Measurements from ENCODE around the gene DTWD1.

DTWD1 gene

GRCh38 chr15:49620658-49621368 lies at the start of gene DTWD1, which contains the start of gene FAM227B (continued):
- TF ChIP-seq INSM2 (tag by site-specific recombination; IDR thresholded peaks at IDR 0.05) = peak; percentile 46
- TF ChIP-seq ZBTB48 (tag by site-specific recombination; IDR thresholded peaks at IDR 0.05) = peak; percentile 94
- TF ChIP-seq WT1 (tag by site-specific recombination; IDR thresholded peaks at IDR 0.05) = no peak
- TF ChIP-seq ZNF670 (tag by site-specific recombination; IDR thresholded peaks at IDR 0.05; ENCODE audit: low read depth) = no peak
- TF ChIP-seq TCF7L2 (IDR thresholded peaks at IDR 0.05; ENCODE audit: borderline replicate concordance, low read depth, low read length) = no peak
- TF ChIP-seq ZNF639 (tag by site-specific recombination; IDR thresholded peaks at IDR 0.05) = peak; percentile 61; the same call in 1 of the 2 replicates
- TF ChIP-seq ZNF19 (tag by site-specific recombination; IDR thresholded peaks at IDR 0.05; ENCODE audit: low read depth) = no peak
- TF ChIP-seq ZBTB17 (tag by site-specific recombination; IDR thresholded peaks at IDR 0.05) = peak; percentile 89
- 0 out of 2 replicates have a peak, but pooled peaks have one; percentile 56 for TF ChIP-seq HOXC10 (CRISPR knock-in tag; IDR thresholded peaks at IDR 0.05)
- no peak for TF ChIP-seq ZNF664 (tag by site-specific recombination; IDR thresholded peaks at IDR 0.05)
- peak; percentile 79 for TF ChIP-seq ZEB2 (tag by site-specific recombination; IDR thresholded peaks at IDR 0.05)
- TF ChIP-seq KLF17 (tag by site-specific recombination; IDR thresholded peaks at IDR 0.05) = peak; percentile 85
- no peak for TF ChIP-seq ZSCAN4 (tag by site-specific recombination; IDR thresholded peaks at IDR 0.05)
- TF ChIP-seq ZNF580 (tag by site-specific recombination; IDR thresholded peaks at IDR 0.05) = peak; percentile 63; the same call in 1 of the 2 replicates
- TF ChIP-seq ZBTB10 (tag by site-specific recombination; IDR thresholded peaks at IDR 0.05) = no peak
- TF ChIP-seq ZNF624 (tag by site-specific recombination; IDR thresholded peaks at IDR 0.05) = no peak
- peak; percentile 71 for TF ChIP-seq ZNF843 (tag by site-specific recombination; IDR thresholded peaks at IDR 0.05)
- no peak for TF ChIP-seq HOXD13 (CRISPR knock-in tag; IDR thresholded peaks at IDR 0.05; ENCODE audit: borderline replicate concordance)
- TF ChIP-seq ZNF610 (tag by site-specific recombination; IDR thresholded peaks at IDR 0.05; ENCODE audit: borderline replicate concordance) = peak; percentile 59; the same call in 1 of the 2 replicates
- peak; percentile 88 for TF ChIP-seq ZNF341 (tag by site-specific recombination; IDR thresholded peaks at IDR 0.05; ENCODE audit: low read depth)
- no peak for TF ChIP-seq ZFP41 (tag by site-specific recombination; IDR thresholded peaks at IDR 0.05; ENCODE audit: borderline replicate concordance)
- TF ChIP-seq YY2 (tag by site-specific recombination; IDR thresholded peaks at IDR 0.05) = 0 out of 2 replicates have a peak, but pooled peaks have one; percentile 24
- peak; percentile 61; the same call in 1 of the 2 replicates for TF ChIP-seq IKZF3 (tag by site-specific recombination; IDR thresholded peaks at IDR 0.05)
- no peak for TF ChIP-seq EGR2 (tag by site-specific recombination; IDR thresholded peaks at IDR 0.05; ENCODE audit: low read depth)
- TF ChIP-seq ZNF677 (tag by site-specific recombination; IDR thresholded peaks at IDR 0.05) = no peak
- TF ChIP-seq ZFP69B (tag by site-specific recombination; IDR thresholded peaks at IDR 0.05) = peak; percentile 75
- no peak for TF ChIP-seq ZNF10 (tag by site-specific recombination; IDR thresholded peaks at IDR 0.05)
- TF ChIP-seq ZBTB49 (tag by site-specific recombination; IDR thresholded peaks at IDR 0.05; ENCODE audit: low read depth) = no peak

All from HEK293 (cell line).